Astrocyte (in vitro differentiated cells and primary cell): ENCODE measurements around the gene CEP63.

ENCODE experiments used
- CTCF ChIP-seq: IDR thresholded peaks from 2 replicates; pipeline ENCODE4 v1.5.1; 2011; ENCODE audit warnings: low read depth, mild to moderate bottlenecking, inconsistent platforms, low read length, moderate library complexity; ENCODE audit not compliant: insufficient read depth
- EZH2 ChIP-seq: IDR thresholded peaks from 2 replicates; pipeline ENCODE4 v1.6.1; 2012; ENCODE audit warnings: mild to moderate bottlenecking, low read length, inconsistent platforms; ENCODE audit not compliant: insufficient read depth

- TF ChIP-seq CTCF, result no peak
- no peak for TF ChIP-seq EZH2
These were observed 124.9 kb downstream of the CEP63 start for GRCh38 chr3:134610432-134611385.
